GM18505 (cell line): Measurements from ENCODE around the gene SNAP25.

ENCODE experiments used
- ATAC-seq: cut with Tn5 transposase; IDR thresholded peaks from one replicate; pipeline ENCODE4 v1.9.1; 2021; ENCODE audit not compliant: unreplicated experiment
- POLR2A ChIP-seq: IDR thresholded peaks from 4 replicates; pipeline ENCODE4 v1.6.1; 2011; ENCODE audit warnings: borderline replicate concordance; ENCODE audit not compliant: insufficient read depth, insufficient read length; ENCODE audit errors: extremely low read depth

SNAP25 gene

DNA sequence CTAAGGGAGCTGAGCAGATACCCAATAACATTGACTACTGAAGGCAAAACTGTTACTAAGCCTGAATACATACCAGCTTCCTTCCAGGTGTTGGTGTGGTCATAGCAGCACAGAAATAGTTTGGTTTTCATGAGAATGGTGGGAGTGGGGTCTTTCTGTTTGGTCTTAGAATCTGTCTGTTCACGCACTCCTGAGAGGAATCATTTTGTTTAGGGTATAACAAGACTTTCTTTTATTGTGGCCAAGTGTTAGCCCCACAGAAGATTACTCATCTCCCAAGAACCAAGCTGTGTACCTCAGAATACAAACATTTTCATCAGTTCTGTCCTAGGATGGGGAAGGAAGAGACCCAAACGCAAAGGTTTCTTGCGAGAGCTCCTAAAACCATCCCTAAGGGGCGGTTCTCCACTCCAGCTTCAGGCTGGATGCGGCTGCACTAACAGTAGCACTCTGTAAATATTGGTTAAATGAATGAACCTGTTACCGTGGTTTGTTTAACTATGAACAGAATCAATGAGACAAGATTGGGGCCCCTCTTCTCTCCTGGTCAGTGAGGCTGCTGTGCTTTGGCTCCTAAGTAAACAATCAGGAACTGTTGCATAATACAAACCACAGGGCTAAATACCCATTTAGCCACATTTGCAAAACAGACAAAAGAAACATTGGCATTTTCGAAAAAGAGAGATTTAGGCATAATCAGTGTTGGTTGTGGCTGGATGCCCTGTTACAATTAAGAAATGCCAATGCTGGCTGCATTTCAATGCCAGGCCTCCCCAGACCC lies 44.9 kb downstream of the SNAP25 start:
- TF ChIP-seq POLR2A: no peak
- no peak for ATAC-seq

DNA sequence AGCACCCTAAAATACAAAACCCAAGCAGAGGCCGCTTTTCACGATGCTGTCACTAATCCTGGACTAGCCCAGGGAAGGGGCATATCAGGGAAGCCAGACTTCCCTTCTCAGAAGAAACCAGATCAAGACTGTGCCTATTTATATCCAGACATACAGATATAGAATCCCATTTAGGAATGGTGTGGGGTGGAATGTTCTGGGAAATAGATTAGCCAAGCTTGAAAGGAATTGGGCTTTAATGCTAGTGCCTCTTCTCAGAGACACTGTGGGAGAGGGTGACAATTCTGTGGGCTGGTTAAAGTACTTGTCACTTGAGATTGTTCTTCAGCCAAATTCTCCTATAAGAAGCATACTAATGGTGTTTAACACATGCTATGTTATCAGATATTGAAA lies 45.5 kb downstream of the SNAP25 start:
- ATAC-seq: no peak
- TF ChIP-seq POLR2A: no peak

DNA sequence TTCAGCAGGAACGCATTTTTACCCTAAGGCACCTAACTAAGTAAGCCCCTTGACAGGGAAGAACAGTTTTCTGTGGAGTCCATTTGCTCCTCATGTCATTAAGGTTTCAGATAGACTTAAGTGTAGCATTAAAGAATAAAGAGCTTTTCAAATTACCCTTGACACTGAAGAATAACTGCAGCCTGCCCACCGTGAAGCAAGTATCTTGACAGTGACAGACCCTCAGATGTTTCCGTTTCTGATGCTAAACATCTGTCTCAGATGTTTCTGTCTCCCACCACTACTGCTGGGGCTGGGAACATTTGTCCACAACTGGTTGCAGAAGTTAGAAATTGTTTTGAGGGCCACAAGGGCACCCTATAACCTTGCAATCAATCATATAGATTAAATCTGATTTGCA lies 50.0 kb downstream of the SNAP25 start:
- ATAC-seq: no peak
- TF ChIP-seq POLR2A: no peak

DNA sequence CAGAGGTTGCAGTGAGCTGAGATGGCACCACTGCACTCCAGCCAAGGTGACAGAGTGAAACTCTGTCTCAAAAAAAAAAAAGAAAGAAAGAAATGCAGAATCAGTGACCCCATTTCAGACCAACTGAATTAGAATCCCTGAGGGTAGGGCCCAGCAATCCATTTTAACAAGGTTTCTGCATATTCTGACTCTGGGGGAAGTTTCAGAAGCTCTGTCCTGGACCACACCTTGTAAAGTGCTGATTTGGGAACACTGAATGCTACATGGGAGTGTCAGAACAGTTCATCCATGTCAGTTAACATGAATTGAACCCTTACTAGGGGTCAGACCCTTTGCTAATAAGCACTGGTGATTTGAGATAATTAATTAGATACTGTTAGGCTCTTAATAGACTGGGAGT lies 52.0 kb downstream of the SNAP25 start:
- no peak for ATAC-seq
- no peak for TF ChIP-seq POLR2A

DNA sequence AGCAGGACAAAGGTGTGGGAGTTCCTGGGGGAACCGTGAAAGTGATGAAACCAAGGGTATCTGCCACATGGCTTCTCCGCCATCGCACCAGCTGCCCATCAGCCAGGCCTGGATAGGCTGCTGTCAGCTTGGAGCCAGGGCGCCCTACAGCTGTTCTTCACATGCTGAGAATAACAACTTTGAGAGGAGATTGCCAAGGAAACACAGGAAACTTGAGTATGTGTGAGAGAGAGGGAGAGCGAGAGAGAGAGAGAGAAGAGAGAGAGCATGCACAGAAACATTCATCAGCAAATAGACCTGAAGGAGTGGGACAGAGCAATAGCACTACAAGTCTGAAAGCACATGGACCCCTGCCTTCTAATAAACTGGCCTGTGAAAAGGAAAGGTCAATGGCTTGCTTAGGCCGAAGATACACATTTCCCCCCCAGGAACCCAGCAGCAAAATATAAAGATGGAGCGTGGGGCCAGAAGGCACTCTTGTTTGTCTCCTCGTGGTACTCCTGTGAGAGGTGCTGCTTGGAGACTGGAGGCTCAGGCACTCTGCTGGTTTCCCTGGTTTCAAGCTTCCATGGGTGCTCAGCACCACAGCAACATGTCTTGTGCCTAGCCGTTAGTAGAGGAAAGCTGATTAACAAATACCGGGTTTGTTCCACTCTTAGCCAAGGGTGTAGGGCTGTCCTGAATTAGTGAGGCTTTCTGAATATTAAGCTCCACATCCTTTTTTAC lies 53.0 kb downstream of the SNAP25 start:
- TF ChIP-seq POLR2A: no peak
- ATAC-seq: no peak

DNA sequence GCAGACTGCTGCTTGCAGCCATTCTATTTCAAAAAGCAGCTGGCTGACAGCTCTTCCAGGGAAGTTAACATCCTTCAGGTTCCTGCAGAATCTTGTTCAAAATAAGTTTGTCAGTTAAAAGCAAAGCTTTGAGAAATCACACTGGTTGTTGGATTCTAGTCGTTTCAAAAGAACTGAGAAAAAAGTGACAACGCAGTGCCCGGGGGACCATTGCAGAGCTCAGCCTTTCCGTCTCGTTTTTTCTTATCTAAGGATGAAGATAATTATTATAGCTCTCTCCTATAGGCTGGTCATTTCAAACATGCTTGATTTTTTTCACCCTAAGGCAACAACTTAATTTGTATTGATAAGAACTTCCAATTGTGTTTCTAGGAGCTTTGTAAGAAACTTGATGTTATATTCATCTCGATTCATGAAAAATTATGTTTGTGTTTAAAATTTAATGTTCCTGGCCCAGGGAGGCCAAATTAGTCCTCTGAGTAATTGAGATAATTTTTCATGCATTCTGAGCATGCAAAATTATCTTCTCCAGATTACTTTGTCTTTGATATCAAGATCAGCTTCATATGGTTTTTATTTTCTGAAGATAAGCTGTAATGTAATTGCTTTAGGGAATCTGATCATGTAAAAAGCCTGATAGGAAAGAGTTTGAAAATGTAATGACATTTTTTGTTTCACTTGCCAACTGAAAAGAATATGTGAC lies 58.4 kb downstream of the SNAP25 start:
- ATAC-seq: no peak
- TF ChIP-seq POLR2A: no peak

DNA sequence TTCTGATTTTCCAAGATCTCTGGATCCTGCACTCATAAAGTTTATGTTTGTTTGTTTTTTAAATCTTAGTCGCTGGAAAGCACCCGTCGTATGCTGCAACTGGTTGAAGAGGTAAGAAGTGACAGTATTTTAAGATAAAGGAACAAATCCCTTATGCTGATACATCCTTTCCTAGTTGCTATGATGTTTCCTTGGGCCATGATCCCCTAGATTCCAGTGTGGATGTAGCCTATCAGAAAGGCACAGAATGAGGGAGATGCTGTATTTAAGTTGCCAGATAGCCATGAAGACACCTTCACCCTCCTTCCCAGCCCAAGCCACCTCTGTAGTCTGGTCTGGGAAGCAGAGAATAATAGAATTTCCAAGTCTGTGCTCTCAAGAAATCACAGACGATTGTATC lies 59.0 kb downstream of the SNAP25 start:
- TF ChIP-seq POLR2A: no peak
- no peak for ATAC-seq

DNA sequence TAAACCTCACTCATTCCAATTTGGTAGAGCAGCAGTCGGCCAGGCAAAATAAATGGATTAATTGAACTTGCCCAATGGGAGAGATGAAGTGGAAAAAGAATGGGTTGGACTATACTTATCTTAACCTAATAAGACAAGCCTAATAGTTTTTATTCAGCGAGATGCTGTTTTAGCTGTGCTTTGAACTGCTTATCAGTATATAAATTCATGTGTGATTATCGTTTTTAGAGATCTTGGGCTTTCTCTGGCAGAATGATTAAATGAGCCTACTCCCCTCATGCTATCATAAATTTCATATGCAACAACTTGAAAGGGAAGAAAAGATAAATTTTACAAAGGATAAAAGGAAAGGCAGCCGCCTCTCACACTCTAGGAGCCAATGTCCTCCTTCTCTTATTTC lies 59.8 kb downstream of the SNAP25 start:
- ATAC-seq: no peak
- TF ChIP-seq POLR2A: no peak

DNA sequence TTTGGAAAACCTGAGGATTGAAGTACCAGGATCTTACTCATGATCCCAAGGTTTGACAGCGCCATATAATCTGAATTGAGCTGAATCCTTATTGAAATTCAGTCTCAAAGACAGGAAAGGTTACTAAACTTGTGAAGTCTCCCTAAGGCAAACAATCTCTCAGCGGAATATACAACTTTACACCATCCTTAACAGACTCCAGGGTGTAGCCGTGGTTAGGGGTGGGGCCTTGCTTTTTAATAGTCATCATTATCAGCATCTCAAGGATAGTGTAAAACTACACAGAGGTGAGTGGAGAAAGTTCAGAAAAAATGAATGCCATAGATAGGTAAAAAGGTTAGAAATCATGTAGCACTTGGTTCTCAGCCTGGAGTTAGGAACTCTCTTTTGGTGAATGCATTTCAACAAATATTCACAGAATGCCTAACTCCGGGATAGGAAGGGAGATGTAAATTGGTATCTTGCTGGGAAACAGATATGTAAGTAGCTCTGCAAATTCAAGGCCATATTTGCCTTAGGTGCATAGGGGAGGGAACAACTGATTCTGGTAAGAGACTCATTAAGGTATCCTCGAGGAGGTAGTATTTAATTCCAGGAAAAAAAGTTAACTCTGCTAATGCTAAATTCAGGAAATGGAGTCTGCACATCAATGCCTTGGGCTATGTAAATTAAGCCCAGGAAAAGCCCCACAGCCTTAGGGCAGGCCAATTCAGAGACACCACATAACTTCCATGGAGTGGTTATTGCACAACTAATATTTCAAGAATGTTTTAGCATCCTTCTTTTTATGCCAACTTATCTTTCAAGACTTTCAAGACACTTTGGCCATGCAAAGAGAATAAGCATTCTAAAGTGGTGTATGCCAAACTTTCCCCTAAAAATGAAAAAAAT lies 61.6 kb downstream of the SNAP25 start:
- no peak for ATAC-seq

DNA sequence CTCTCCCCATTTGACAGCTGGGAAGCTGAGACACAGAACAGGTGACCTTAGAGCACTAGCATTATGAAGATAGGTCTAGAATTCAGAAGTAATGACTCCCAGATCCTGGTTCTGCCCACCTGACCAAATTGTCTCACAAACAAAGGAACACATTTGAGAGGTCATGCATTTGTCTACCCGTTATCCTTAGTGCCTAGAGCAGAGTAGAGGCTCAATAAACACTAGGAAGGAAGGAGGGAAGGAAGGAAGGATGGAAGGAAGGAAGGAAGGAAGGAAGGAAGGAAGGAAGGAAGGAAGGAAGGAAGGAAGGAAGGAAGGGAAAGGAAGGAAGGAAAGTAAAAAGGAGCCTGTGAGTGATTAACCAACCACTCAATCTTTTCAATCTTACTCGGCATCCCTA lies 63.3 kb downstream of the SNAP25 start:
- TF ChIP-seq POLR2A: no peak
- ATAC-seq: no peak

More for the DNA sequence above, 61.6 kb downstream of the SNAP25 start:
- no peak for TF ChIP-seq POLR2A

DNA sequence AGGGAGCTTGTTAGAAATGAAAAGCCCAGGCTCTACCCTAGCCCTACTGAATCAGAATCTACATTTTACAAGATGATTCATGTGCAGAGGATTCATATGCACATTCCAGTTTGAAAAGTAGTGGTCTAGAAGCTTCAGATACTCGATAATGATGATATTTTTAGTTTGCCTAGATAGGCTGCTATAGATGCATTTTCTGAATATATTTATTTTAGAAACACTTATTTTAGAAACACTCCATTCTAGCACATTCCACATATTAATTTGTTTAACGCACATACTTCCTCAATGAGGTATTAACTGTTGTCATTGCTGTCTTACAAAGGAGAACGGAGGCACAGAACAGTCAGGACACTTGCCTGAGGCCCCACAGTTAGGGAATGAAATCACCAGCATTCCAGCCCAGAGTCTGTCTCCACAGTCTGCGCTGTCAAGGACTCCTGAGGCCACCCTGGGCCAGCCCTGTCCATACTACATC lies 64.4 kb downstream of the SNAP25 start:
- no peak for TF ChIP-seq POLR2A
- ATAC-seq: no peak

DNA sequence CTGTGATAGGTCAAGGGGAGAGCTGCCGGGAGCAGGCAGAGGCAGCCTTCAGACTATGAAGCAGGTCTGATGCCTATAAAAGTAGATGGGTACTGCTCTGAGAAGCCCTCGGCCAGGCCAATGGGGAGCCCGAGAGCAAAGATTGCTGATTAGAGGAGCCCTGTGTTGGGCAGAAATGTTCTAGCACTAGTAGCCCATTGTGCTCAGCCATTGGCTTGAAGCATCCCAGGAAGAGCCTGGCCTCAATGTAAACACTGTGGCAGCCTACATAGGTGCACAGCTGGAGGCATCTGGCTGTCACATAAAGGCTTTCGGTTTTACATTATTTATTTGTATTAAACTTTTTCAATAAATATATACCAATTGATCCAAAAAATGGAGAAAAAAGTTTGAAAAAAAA lies 67.7 kb downstream of the SNAP25 start:
- no peak for TF ChIP-seq POLR2A
- ATAC-seq: no peak

DNA sequence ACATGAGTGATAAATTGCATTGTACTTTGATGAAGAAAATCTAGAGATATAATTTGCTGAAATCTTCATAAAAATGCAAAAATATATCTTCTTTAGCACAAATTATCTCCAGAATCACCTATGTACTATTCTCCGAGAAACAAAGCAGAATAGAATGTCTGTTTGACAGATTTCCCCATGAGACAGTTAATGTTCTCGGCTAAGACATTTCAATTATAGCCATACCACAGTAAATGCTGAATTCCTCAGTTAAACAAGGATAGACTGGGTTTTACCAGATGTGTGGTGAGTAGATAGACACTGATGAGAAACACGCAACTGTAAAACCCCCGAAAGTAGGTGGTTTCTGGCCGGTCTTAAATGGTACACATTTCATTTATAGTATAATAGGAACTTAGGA lies 69.8 kb downstream of the SNAP25 start:
- TF ChIP-seq POLR2A: no peak
- ATAC-seq: no peak
